Ishikawa (cell line): ENCODE data around the gene STT3B.

ENCODE experiments used
- CEBPB ChIP-seq: IDR thresholded peaks from 2 replicates; pipeline ENCODE4 v1.6.1; 2012
- MAX ChIP-seq: IDR thresholded peaks from 2 replicates; pipeline ENCODE4 v1.6.1; 2012
- RAD21 ChIP-seq: IDR thresholded peaks from 2 replicates; pipeline ENCODE4 v1.6.1; 2012; ENCODE audit warnings: low read depth
- REST ChIP-seq: IDR thresholded peaks from 2 replicates; pipeline ENCODE4 v1.6.1; 2012; ENCODE audit warnings: low read depth, mild to moderate bottlenecking

GRCh38 chr3:31590650-31591049 is 57.9 kb downstream of the STT3B start:
- TF ChIP-seq REST (no peak), CEBPB (no peak), RAD21 (no peak), MAX (no peak)
